B cell (primary cell): ENCODE data around the gene GLIPR1. TPM values are rescaled to one million over a fixed set of nuclear protein-coding genes. Genes with fewer than 3 reads are reported as not detected.

Source experiments
- ATAC-seq: fragments of 200-7000 bp; cut with Tn5 transposase; one replicate; pipeline ENCODE4 v1.10.0; 2021; ENCODE audit warnings: low read depth, mild to moderate bottlenecking, moderate number of reproducible peaks, moderate library complexity
- CTCF ChIA-PET: fragments of 350-600 bp; sonication (Branson Sonifier 250); formaldehyde crosslinking; loops from one replicate; lab custom pipeline; 2021; ENCODE audit warnings: antibody characterized with exemption, inconsistent platforms; lab: Charles Lee
- POLR2A ChIA-PET: fragments of 350-600 bp; sonication (Branson Sonifier 250); formaldehyde crosslinking; loops from one replicate; lab custom pipeline; 2021; ENCODE audit warnings: antibody characterized with exemption; lab: Charles Lee
- DNase-seq: peaks from one replicate; pipeline ENCODE4 v3.0.0; 2013
- H2AFZ ChIP-seq: 2 replicates; pipeline ENCODE4 v1.6.1; 2012; ENCODE audit warnings: mild to moderate bottlenecking, low read depth, low read length; ENCODE audit not compliant: insufficient read depth, poor library complexity, severe bottlenecking
- H3K27ac ChIP-seq, 2 donors: 1 replicate in 1 of 2; 2 replicates in 1 of 2; pipeline ENCODE4 v1.5.1; 2012 to 2013; ENCODE audit warnings: low read length in 2 of 2, mild to moderate bottlenecking in 2 of 2, moderate library complexity in 1 of 2
- H3K27me3 ChIP-seq, 4 experiments: fragments of 200-600 bp in 1 of 4; sonication (generic) in 1 of 4; replicated peaks in 1 of 4; 1 replicate in 2 of 4; 2 replicates in 2 of 4; pipeline versions ENCODE4 v1.6.1 to v1.7.0; 2013 to 2016; ENCODE audit warnings: low read length in 3 of 4, mild to moderate bottlenecking in 2 of 4, mixed read lengths in 1 of 4, moderate library complexity in 1 of 4; ENCODE audit not compliant: insufficient read depth in 4 of 4, control insufficient read depth in 3 of 4; ENCODE audit errors: control extremely low read depth in 1 of 4
- H3K36me3 ChIP-seq, 2 experiments: replicated peaks in 1 of 2; 1 replicate in 1 of 2; 2 replicates in 1 of 2; pipeline versions ENCODE4 v1.6.1 to v1.7.1; 2013; ENCODE audit warnings: low read length in 1 of 2; ENCODE audit not compliant: insufficient read depth in 2 of 2, control insufficient read depth in 1 of 2; ENCODE audit errors: control extremely low read depth in 1 of 2, extremely low read depth in 1 of 2
- H3K4me1 ChIP-seq, 2 donors: fragments of 200-600 bp in 1 of 2; sonication (generic) in 1 of 2; 1 replicate in 1 of 2; 2 replicates in 1 of 2; pipeline versions ENCODE4 v1.5.1 to v1.6.1; 2013 to 2017; ENCODE audit warnings: low read length in 2 of 2; ENCODE audit not compliant: control insufficient read depth in 2 of 2, insufficient read depth in 2 of 2
- H3K4me2 ChIP-seq: replicated peaks from 2 replicates; pipeline ENCODE3; 2012; ENCODE audit warnings: mild to moderate bottlenecking, low read depth, low read length; ENCODE audit not compliant: poor library complexity, severe bottlenecking
- H3K4me3 ChIP-seq, 5 experiments: fragments of 200-600 bp in 1 of 5; sonication (generic) in 1 of 5; 1 replicate in 3 of 5; 2 replicates in 2 of 5; pipeline versions ENCODE4 v1.5.1 to v1.7.0; 2011 to 2016; ENCODE audit warnings: low read length in 4 of 5, mild to moderate bottlenecking in 4 of 5, low read depth in 2 of 5, control low read depth in 1 of 5, moderate library complexity in 1 of 5; ENCODE audit not compliant: insufficient read depth in 1 of 5; ENCODE audit errors: control extremely low read depth in 1 of 5, extremely low read depth in 1 of 5
- H3K79me2 ChIP-seq: fragments of 200-600 bp; sonication (generic); one replicate; pipeline ENCODE4 v1.6.0; 2016; ENCODE audit warnings: low read length; ENCODE audit not compliant: control insufficient read depth, insufficient read depth
- H3K9ac ChIP-seq: fragments of 200-600 bp; sonication (generic); 2 replicates; pipeline ENCODE4 v1.6.1; 2017; ENCODE audit warnings: mild to moderate bottlenecking, low read length, moderate library complexity
- H3K9me3 ChIP-seq, 3 donors: one replicate each; pipeline versions ENCODE4 v1.6.1 to v1.7.1; 2013; ENCODE audit warnings: low read length in 2 of 3; ENCODE audit not compliant: control insufficient read depth in 2 of 3, insufficient read depth in 1 of 3; ENCODE audit errors: control extremely low read depth in 1 of 3
- H4K20me1 ChIP-seq: 2 replicates; pipeline ENCODE4 v1.6.0; 2012; ENCODE audit warnings: mild to moderate bottlenecking, low read length; ENCODE audit not compliant: insufficient read depth, control insufficient read depth, poor library complexity, severe bottlenecking
- H3K27ac Mint-ChIP-seq: one replicate; pipeline ENCODE4 v1.8.0; 2021; ENCODE audit warnings: mixed read lengths
- H3K27me3 Mint-ChIP-seq: one replicate; pipeline ENCODE4 v1.8.0; 2021; ENCODE audit warnings: mixed read lengths
- H3K4me1 Mint-ChIP-seq: one replicate; pipeline ENCODE4 v1.8.0; 2021; ENCODE audit warnings: mixed read lengths
- H3K4me3 Mint-ChIP-seq: one replicate; pipeline ENCODE4 v1.8.0; 2021; ENCODE audit warnings: mixed read lengths
- H3K9me3 Mint-ChIP-seq: one replicate; pipeline ENCODE4 v1.8.0; 2022; ENCODE audit warnings: mixed read lengths; ENCODE audit not compliant: insufficient read depth
- CTCF ChIP-seq: fragments of 200-600 bp; IDR thresholded peaks from one replicate; pipeline ENCODE4 v1.8.0; 2022; ENCODE audit warnings: antibody characterized with exemption, mild to moderate bottlenecking
- EZH2 ChIP-seq: IDR thresholded peaks from 2 replicates; pipeline ENCODE4 v1.6.1; 2012; ENCODE audit warnings: borderline replicate concordance, low read depth, mild to moderate bottlenecking, moderate library complexity, low read length; ENCODE audit not compliant: insufficient read depth, poor library complexity, severe bottlenecking
- WGBS: methylation state at CpG from one replicate; pipeline ENCODE4 v1.1.5; 2013; ENCODE audit warnings: missing lambda C conversion rate; ENCODE audit not compliant: insufficient coverage; 5-methylcytosine and 5-hydroxymethylcytosine counted together
- intact Hi-C: fragments of 100-400 bp; cut with micrococcal nuclease; formaldehyde crosslinking; loops from one replicate; pipeline ENCODE4 v1.10.0; 2022
- polyA plus RNA-seq: library from polyadenylated mRNA; depleted of rRNA; stranded (reverse); fragments of >200 nt; gene quantifications from 2 replicates; pipeline ENCODE4 v1.2.3, GENCODE V29; 2012
- total RNA-seq, 2 donors: library from RNA; stranded (reverse); fragments of 120-200 nt in 1 of 2; gene quantifications; 1 replicate in 1 of 2; 2 replicates in 1 of 2; pipeline versions ENCODE4 v1.2.3 to v1.2.4, GENCODE V29; 2013 to 2022

The GLIPR1 gene
- total and polyA plus RNA-seq, 2 donors (not counting 1 experiment from before 2014, with no cell fraction given) = 52.3 to 117 TPM

GRCh38 chr12:75526655-75527511 is 46.3 kb downstream of the GLIPR1 start:
- no peak overlapping the region for H3K27ac Mint-ChIP-seq
- H3K9me3 Mint-ChIP-seq = no peaks in the 10 kb centered on the region
- Histone ChIP-seq H3K9ac (no peak overlapping the region), H3K36me3 (no peaks in the 10 kb centered on the region), H3K27ac (no peak overlapping the region), H4K20me1 (no peaks in the 10 kb centered on the region), H3K4me1 (peaks cover 5 to 6% of the 10 kb centered on the region in 2 donors), H3K27me3 (peaks cover 0 to 3% (median 0%) of the 10 kb centered on the region in 4 experiments), H2AFZ (peak overlapping the region; percentile 38), H3K9me3 (no peaks in the 10 kb centered on the region), H3K4me3 (no peak overlapping the region), H3K79me2 (no peaks in the 10 kb centered on the region), H3K4me2 (peak overlapping the region; percentile 18)
- H3K4me3 Mint-ChIP-seq = no peak overlapping the region
- POLR2A ChIA-PET = interaction anchor here (0.7 kb wide), 1 partner anchor 1496 kb away, joined by 3 read pairs; no protein-coding TSS in a partner anchor
- H3K4me1 Mint-ChIP-seq = peaks cover 4% of the 10 kb centered on the region
- TF ChIP-seq EZH2 (no peak), CTCF (peak; percentile 82)
- H3K27me3 Mint-ChIP-seq = peaks cover 27% of the 10 kb centered on the region
- intact Hi-C loops = loop anchor here (1.0 to 10.0 kb wide), 4 partner anchors 510 to 928 kb away; partner anchors contain the start of gene BBS10
- WGBS = 4% methylated on average over 3 of the region's 4 CpGs
- ATAC-seq (peak; percentile 57), DNase-seq (peak; percentile 62)
- CTCF ChIA-PET = interaction anchor here (0.6 to 8.6 kb wide), 29 partner anchors 9 to 1063 kb away, joined by 3 to 210 read pairs (median 4); partner anchors contain the start of genes BBS10, GLIPR1L2, KRR1 and PHLDA1
